GM12878 (cell line): ENCODE results near the gene SULT1A1. TPM values are rescaled to one million over a fixed set of nuclear protein-coding genes. Genes with fewer than 3 reads are reported as not detected.

ENCODE experiments used
- ATAC-seq: fragments of 200-7000 bp; cut with Tn5 transposase; 3 replicates; pipeline ENCODE4 v1.9.1; 2020; ENCODE audit warnings: mild to moderate bottlenecking, moderate library complexity
- BruUV-seq: library from RNA; stranded (reverse); fragments of 400-500 nt; replicated peaks from 2 replicates; lab custom pipeline; 2021; lab: Mats Ljungman, UMichigan
- CTCF ChIA-PET: fragments of 300-600 bp; sonication (Branson Sonifier 250); formaldehyde crosslinking; extraction: SDS; loops from one replicate; lab custom pipeline; 2021; ENCODE audit warnings: inconsistent platforms; lab: Yijun Ruan, JAX
- POLR2A ChIA-PET: fragments of 350-600 bp; formaldehyde crosslinking; extraction: SDS; loops from one replicate; lab custom pipeline; 2021; ENCODE audit warnings: inconsistent platforms; lab: Charles Lee
- RAD21 ChIA-PET: fragments of 300-600 bp; sonication (Branson Sonifier 250); formaldehyde crosslinking; loops from one replicate; lab custom pipeline; 2023; ENCODE audit warnings: antibody characterized with exemption; ENCODE audit not compliant: unreplicated experiment; lab: Charles Lee
- SMC1A ChIA-PET: fragments of 300-600 bp; sonication (Branson Sonifier 250); formaldehyde crosslinking; loops from one replicate; lab custom pipeline; 2023; ENCODE audit not compliant: unreplicated experiment, uncharacterized antibody; lab: Charles Lee
- DNase-seq: peaks from one replicate; pipeline ENCODE4 v3.0.0-alpha.2; 2011; ENCODE audit warnings: low read depth, low spot score
- FAIRE-seq: peaks from 3 replicates; lab custom pipeline; 2011; peaks lifted over from hg19 to GRCh38; lab: Jason Lieb, UNC
- H2AFZ ChIP-seq: 2 replicates; pipeline ENCODE4 v1.6.0; 2011; ENCODE audit warnings: low read depth, low read length, control low read depth; ENCODE audit not compliant: control insufficient read depth
- H3K27ac ChIP-seq: 2 replicates; pipeline ENCODE4 v1.5.1; 2011; ENCODE audit warnings: control low read depth; ENCODE audit not compliant: control insufficient read depth, insufficient read depth
- H3K27me3 ChIP-seq, 2 experiments: replicated peaks in 1 of 2; 2 replicates each; pipeline versions ENCODE4 v1.6.0 to v1.6.1; 2011; ENCODE audit warnings: low read length in 1 of 2; ENCODE audit not compliant: control insufficient read depth in 2 of 2, insufficient read depth in 2 of 2
- H3K36me3 ChIP-seq, 2 experiments: 2 replicates each; pipeline ENCODE4 v1.5.1; 2011; ENCODE audit warnings: low read length in 1 of 2; ENCODE audit not compliant: control insufficient read depth in 2 of 2, insufficient read depth in 2 of 2
- H3K4me1 ChIP-seq: 2 replicates; pipeline ENCODE4 v1.6.1; 2011; ENCODE audit warnings: mild to moderate bottlenecking, low read length, moderate library complexity, mixed read lengths; ENCODE audit not compliant: control insufficient read depth, insufficient read depth
- H3K4me2 ChIP-seq: 2 replicates; pipeline ENCODE4 v1.6.0; 2011; ENCODE audit warnings: control low read depth; ENCODE audit not compliant: control insufficient read depth, insufficient read depth
- H3K4me3 ChIP-seq: fragments of 200-600 bp; sonication (generic); 2 replicates; pipeline ENCODE4 v1.5.1; 2016
- H3K79me2 ChIP-seq: 2 replicates; pipeline ENCODE4 v1.6.0; 2011; ENCODE audit warnings: low read length; ENCODE audit not compliant: control insufficient read depth, insufficient read depth
- H3K9ac ChIP-seq: 2 replicates; pipeline ENCODE4 v1.8.0; 2011; ENCODE audit warnings: low read length, control low read depth, mixed read lengths; ENCODE audit not compliant: control insufficient read depth, insufficient read depth
- H3K9me3 ChIP-seq: replicated peaks from 3 replicates; pipeline ENCODE4 v1.5.1; 2011; ENCODE audit warnings: mild to moderate bottlenecking, low read length; ENCODE audit not compliant: control insufficient read depth, insufficient read depth
- H4K20me1 ChIP-seq: 2 replicates; pipeline ENCODE4 v1.6.0; 2011; ENCODE audit not compliant: control insufficient read depth, insufficient read depth
- IKZF1 ChIP-seq: fragments of 450-650 bp; conservative IDR thresholded peaks from 2 replicates; pipeline ENCODE4 v1.6.1; 2017; ENCODE audit warnings: antibody characterized with exemption, mild to moderate bottlenecking
- MYC ChIP-seq: IDR thresholded peaks from 2 replicates; pipeline ENCODE4 v1.6.1; 2011; ENCODE audit warnings: mild to moderate bottlenecking, low read length, moderate library complexity, inconsistent platforms; ENCODE audit not compliant: insufficient read depth, insufficient replicate concordance, insufficient read length, severe bottlenecking
- SMAD5 ChIP-seq: IDR thresholded peaks from 2 replicates; pipeline ENCODE4 v1.6.1; 2016; ENCODE audit warnings: antibody characterized with exemption, low read depth
- SREBF1 ChIP-seq: IDR thresholded peaks from 2 replicates; pipeline ENCODE4 v1.6.1; 2012; ENCODE audit warnings: mild to moderate bottlenecking, low read length
- USF1 ChIP-seq: IDR thresholded peaks from 2 replicates; pipeline ENCODE4 v1.6.1; 2011; ENCODE audit warnings: borderline replicate concordance, low read depth, mild to moderate bottlenecking, moderate library complexity, mixed read lengths, low read length; ENCODE audit not compliant: insufficient read depth; ENCODE audit errors: extremely low read length
- WGBS: methylation state at CpG from one replicate; pipeline ENCODE4 v1.1.6; 2016; ENCODE audit warnings: low lambda C conversion rate; ENCODE audit not compliant: insufficient replicate concordance, insufficient coverage; ENCODE audit errors: missing lambda C conversion rate; 5-methylcytosine and 5-hydroxymethylcytosine counted together
- in situ Hi-C: fragments of 300-500 bp; cut with MboI; formaldehyde crosslinking; loops from 9 replicates; pipeline ENCODE4 v1.14.3; 2018; ENCODE audit warnings: mixed read lengths
- intact Hi-C: fragments of 100-400 bp; cut with micrococcal nuclease; formaldehyde crosslinking; loops from one replicate; pipeline ENCODE4 v1.14.2; 2022; ENCODE audit not compliant: unreplicated experiment
- polyA plus RNA-seq, 11 experiments: library from polyadenylated mRNA; depleted of rRNA in 4 of 11; unstranded in 6 of 11; stranded (reverse) in 5 of 11; fragments of >200 nt; fragmentation: Nextera tagmentation in 4 of 11; fragmentation: Illumina TruSeq in 1 of 11; extraction: Ambion mirVana in 4 of 11; extraction: Trizol in 1 of 11; gene quantifications; 1 replicate in 1 of 11; 2 replicates in 10 of 11; pipeline versions ENCODE4 v1.2.1 to v1.2.3, GENCODE V29; 2011 to 2016; ENCODE audit warnings: inconsistent platforms in 2 of 11, missing spikeins in 2 of 11, low read depth in 1 of 11
- total RNA-seq, 4 experiments: library from RNA; depleted of rRNA in 3 of 4; stranded (reverse); fragments of >200 nt in 3 of 4; fragmentation: Illumina TruSeq in 1 of 4; extraction: Trizol in 1 of 4; gene quantifications; 2 replicates each; pipeline versions ENCODE4 v1.2.1 to v1.2.3, GENCODE V29; 2013 to 2021
- TF ChIP-seq, protein P1 (sequence below): IDR thresholded peaks from 2 replicates; pipeline ENCODE4 v1.6.1; 2012; ENCODE audit warnings: improper control_type of control experiment, low read depth, low read length; ENCODE audit not compliant: insufficient replicate concordance

The SULT1A1 gene
- total and polyA plus RNA-seq, 10 of the 15 experiments (the other 5 are each of a cell fraction or from before 2014, with no cell fraction given), result 0.03 to 1.5 (median 0.76) TPM; not detected in 1

DNA sequence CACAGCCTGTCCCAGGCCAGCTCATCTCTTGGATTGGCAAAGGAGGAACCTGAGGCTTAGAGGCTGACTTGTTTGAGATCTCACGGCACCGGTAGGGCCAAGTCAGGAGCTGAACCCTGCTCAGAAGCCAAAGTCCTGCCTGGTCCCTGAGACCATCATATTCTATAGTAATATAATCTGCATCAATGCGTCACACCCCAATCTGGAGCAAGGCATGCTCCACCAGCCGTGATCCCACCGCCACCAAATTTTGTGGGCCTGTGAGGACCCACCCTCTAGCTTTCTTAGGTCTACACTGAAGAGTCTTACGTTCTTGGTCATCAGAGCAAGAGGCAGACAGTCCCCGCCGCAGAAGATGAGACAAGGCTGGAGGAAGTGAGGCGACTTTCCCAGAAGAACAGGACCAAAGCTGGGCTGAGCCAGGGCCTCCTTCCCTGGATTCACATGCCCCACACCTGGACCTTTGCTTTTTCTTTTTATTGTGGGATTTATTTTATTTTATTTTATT lies 2.7 kb downstream of the SULT1A1 start:
- no peak overlapping the region for H3K4me3 ChIP-seq
- POLR2A ChIA-PET, result no interaction called here
- no peaks in the 10 kb centered on the region for H3K9me3 ChIP-seq
- in situ Hi-C loops (no loop called here), intact Hi-C loops (no loop called here)
- no peak overlapping the region for H3K27ac ChIP-seq
- 67% methylated on average over 9 of the region's 9 CpGs for WGBS
- no peak overlapping the region for H3K4me2 ChIP-seq
- TF ChIP-seq USF1 (no peak), SREBF1 (no peak), SMAD5 (no peak), IKZF1 (no peak), MYC (no peak)
- TF ChIP-seq, protein P1, sequence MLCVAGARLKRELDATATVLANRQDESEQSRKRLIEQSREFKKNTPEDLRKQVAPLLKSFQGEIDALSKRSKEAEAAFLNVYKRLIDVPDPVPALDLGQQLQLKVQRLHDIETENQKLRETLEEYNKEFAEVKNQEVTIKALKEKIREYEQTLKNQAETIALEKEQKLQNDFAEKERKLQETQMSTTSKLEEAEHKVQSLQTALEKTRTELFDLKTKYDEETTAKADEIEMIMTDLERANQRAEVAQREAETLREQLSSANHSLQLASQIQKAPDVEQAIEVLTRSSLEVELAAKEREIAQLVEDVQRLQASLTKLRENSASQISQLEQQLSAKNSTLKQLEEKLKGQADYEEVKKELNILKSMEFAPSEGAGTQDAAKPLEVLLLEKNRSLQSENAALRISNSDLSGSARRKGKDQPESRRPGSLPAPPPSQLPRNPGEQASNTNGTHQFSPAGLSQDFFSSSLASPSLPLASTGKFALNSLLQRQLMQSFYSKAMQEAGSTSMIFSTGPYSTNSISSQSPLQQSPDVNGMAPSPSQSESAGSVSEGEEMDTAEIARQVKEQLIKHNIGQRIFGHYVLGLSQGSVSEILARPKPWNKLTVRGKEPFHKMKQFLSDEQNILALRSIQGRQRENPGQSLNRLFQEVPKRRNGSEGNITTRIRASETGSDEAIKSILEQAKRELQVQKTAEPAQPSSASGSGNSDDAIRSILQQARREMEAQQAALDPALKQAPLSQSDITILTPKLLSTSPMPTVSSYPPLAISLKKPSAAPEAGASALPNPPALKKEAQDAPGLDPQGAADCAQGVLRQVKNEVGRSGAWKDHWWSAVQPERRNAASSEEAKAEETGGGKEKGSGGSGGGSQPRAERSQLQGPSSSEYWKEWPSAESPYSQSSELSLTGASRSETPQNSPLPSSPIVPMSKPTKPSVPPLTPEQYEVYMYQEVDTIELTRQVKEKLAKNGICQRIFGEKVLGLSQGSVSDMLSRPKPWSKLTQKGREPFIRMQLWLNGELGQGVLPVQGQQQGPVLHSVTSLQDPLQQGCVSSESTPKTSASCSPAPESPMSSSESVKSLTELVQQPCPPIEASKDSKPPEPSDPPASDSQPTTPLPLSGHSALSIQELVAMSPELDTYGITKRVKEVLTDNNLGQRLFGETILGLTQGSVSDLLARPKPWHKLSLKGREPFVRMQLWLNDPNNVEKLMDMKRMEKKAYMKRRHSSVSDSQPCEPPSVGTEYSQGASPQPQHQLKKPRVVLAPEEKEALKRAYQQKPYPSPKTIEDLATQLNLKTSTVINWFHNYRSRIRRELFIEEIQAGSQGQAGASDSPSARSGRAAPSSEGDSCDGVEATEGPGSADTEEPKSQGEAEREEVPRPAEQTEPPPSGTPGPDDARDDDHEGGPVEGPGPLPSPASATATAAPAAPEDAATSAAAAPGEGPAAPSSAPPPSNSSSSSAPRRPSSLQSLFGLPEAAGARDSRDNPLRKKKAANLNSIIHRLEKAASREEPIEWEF, result no peak
- CTCF ChIA-PET, result interaction anchor here (0.9 kb wide), 1 partner anchor 10 kb away, joined by 3 read pairs; no protein-coding TSS in a partner anchor
- H2AFZ ChIP-seq, result no peak overlapping the region
- FAIRE-seq, result no peak
- H3K4me1 ChIP-seq, result no peaks in the 10 kb centered on the region
- no peak overlapping the region for H3K9ac ChIP-seq
- SMC1A ChIA-PET, result no interaction called here
- no TSS peak for BruUV-seq
- H3K27me3 ChIP-seq, result no peaks in the 10 kb centered on the region; a peak in 1 of 4 replicates
- no peaks in the 10 kb centered on the region for H3K79me2 ChIP-seq
- H4K20me1 ChIP-seq, result no peaks in the 10 kb centered on the region
- H3K36me3 ChIP-seq, result no peaks in the 10 kb centered on the region
- RAD21 ChIA-PET, result no interaction called here
- no peak for DNase-seq
- no peak for ATAC-seq
